ENCODE measurements around the gene PRKCA. TPM values are rescaled to one million over a fixed set of nuclear protein-coding genes. Genes with fewer than 3 reads are reported as not detected.
A peak's percentile ranks its signal among the peaks of the same experiment; 100 is the strongest.

The PRKCA gene
- total and polyA plus RNA-seq, 2 experiments from 2014 or later: 6.4 to 35.4 TPM

DNA sequence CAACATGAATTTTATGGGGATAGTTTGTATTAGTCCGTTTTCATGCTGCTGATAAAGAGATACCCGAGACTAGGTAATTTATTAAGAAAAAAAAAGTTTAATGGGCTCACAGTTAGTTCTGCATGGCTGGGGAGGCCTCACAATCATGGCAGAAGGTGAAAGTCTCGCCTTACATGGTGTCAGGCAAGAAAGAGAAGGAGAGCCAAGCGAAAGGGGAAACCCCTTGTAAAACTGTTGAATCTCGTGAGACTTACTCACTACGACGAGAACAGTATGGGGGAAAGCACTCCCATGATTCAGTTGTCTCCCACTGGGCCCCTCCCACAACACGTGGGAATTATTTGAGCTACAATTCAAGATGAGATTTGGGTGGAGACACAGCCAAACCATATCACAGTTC lies 181.5 kb downstream of the PRKCA start:
- no peak overlapping the region for H3K4me3 Mint-ChIP-seq
- no peaks in the 10 kb centered on the region for H3K79me2 ChIP-seq (replicated peaks; ENCODE audit: insufficient read depth)

DNA sequence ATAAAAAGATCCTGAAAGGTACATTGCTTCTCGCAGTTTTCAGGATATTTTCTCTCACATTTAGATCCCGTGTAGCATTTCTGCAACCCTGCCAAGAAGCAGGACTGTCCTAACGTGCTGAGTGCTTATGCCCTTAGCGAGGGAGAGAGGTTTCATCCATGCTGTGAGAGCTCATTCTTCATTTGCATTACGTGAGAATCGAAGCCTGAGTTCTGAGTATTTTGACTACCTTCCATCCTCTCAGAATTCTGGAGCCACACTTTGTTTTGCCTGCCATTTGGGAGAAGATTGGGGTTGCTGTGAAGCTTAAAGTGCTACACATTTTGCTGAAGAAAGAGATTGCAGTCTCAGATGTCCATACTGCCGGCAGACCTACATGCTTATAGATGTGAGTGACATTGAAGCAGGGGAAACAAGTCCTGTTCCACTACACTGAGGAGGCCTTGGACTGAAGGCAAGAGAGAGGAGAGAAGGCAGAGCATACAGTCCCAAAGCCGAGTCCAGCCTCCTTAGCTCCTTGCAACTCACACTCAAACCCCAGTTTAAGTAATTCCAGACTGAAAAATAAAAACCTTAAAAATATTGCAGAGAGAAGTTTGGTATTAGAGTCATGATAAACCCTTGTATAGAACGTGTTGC lies 183.0 kb downstream of the PRKCA start:
- H2AFZ ChIP-seq: no peak overlapping the region
- H3K4me3 Mint-ChIP-seq: no peak overlapping the region
- H3K79me2 ChIP-seq (replicated peaks; ENCODE audit: insufficient read depth): no peaks in the 10 kb centered on the region
- ATAC-seq: peak; percentile 85
- no peaks in the 10 kb centered on the region for H4K20me1 ChIP-seq (replicated peaks; ENCODE audit: insufficient read depth)
- DNase-seq (ENCODE audit: low spot score): peak; percentile 14
- no peaks in the 10 kb centered on the region; the same call in 1 of the 2 replicates for H3K9me2 ChIP-seq (ENCODE audit: insufficient read depth)
- no peak for TF ChIP-seq JUNB (IDR thresholded peaks at IDR 0.05; ENCODE audit: unreplicated experiment)
- H3K9me3 Mint-ChIP-seq: no peaks in the 10 kb centered on the region
- no peak overlapping the region for H3K27ac Mint-ChIP-seq
- no peaks in the 10 kb centered on the region for H3K27me3 Mint-ChIP-seq (ENCODE audit: insufficient read depth, low read depth, poor library complexity)
- no peaks in the 10 kb centered on the region for H3K36me3 Mint-ChIP-seq (ENCODE audit: low read depth)
- no peak overlapping the region for H3K4me3 ChIP-seq
- peak overlapping the region; percentile 66 for H3K4me2 ChIP-seq
- H3K27me3 ChIP-seq (ENCODE audit: insufficient read depth): no peaks in the 10 kb centered on the region
- H3K36me3 ChIP-seq (ENCODE audit: insufficient read depth): no peaks in the 10 kb centered on the region
- H3F3A ChIP-seq (replicated peaks; ENCODE audit: low read depth): no peaks in the 10 kb centered on the region
- no peak overlapping the region for H3K27ac ChIP-seq (ENCODE audit: low read depth)
- H3K4me1 ChIP-seq (ENCODE audit: insufficient read depth): peaks cover 10% of the 10 kb centered on the region
- H3K4me1 Mint-ChIP-seq: peaks cover 17% of the 10 kb centered on the region

More for the DNA sequence above, 181.5 kb downstream of the PRKCA start:
- DNase-seq (ENCODE audit: low spot score) (no peak), ATAC-seq (no peak)
- Histone ChIP-seq H3K36me3 (ENCODE audit: insufficient read depth) (no peaks in the 10 kb centered on the region), H3K9me2 (ENCODE audit: insufficient read depth) (no peaks in the 10 kb centered on the region; the same call in 1 of the 2 replicates), H3K27me3 (ENCODE audit: insufficient read depth) (no peaks in the 10 kb centered on the region), H2AFZ (no peak overlapping the region), H3F3A (replicated peaks; ENCODE audit: low read depth) (no peaks in the 10 kb centered on the region), H3K4me1 (ENCODE audit: insufficient read depth) (peaks cover 15% of the 10 kb centered on the region), H3K4me2 (no peak overlapping the region), H3K27ac (ENCODE audit: low read depth) (no peak overlapping the region), H4K20me1 (replicated peaks; ENCODE audit: insufficient read depth) (no peaks in the 10 kb centered on the region), H3K4me3 (no peak overlapping the region)
- H3K36me3 Mint-ChIP-seq (ENCODE audit: low read depth): no peaks in the 10 kb centered on the region
- no peak overlapping the region for H3K27ac Mint-ChIP-seq
- TF ChIP-seq ZNF114 (CRISPR knock-in tag; IDR thresholded peaks at IDR 0.05) (no peak), EZH2phosphoT487 (IDR thresholded peaks at IDR 0.05; ENCODE audit: unreplicated experiment) (no peak), ZNF331 (CRISPR knock-in tag; IDR thresholded peaks at IDR 0.05; ENCODE audit: low read depth) (no peak)
- TF ChIP-seq, protein P1, sequence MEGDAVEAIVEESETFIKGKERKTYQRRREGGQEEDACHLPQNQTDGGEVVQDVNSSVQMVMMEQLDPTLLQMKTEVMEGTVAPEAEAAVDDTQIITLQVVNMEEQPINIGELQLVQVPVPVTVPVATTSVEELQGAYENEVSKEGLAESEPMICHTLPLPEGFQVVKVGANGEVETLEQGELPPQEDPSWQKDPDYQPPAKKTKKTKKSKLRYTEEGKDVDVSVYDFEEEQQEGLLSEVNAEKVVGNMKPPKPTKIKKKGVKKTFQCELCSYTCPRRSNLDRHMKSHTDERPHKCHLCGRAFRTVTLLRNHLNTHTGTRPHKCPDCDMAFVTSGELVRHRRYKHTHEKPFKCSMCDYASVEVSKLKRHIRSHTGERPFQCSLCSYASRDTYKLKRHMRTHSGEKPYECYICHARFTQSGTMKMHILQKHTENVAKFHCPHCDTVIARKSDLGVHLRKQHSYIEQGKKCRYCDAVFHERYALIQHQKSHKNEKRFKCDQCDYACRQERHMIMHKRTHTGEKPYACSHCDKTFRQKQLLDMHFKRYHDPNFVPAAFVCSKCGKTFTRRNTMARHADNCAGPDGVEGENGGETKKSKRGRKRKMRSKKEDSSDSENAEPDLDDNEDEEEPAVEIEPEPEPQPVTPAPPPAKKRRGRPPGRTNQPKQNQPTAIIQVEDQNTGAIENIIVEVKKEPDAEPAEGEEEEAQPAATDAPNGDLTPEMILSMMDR (conservative IDR thresholded peaks at IDR 0.05; ENCODE audit: low read depth in 2 of 2): no peak
- H3K9me3 Mint-ChIP-seq: peaks cover 7% of the 10 kb centered on the region; the same call in 1 of the 3 replicates
- no peaks in the 10 kb centered on the region for H3K27me3 Mint-ChIP-seq (ENCODE audit: insufficient read depth, low read depth, poor library complexity)
- H3K4me1 Mint-ChIP-seq: peaks cover 20% of the 10 kb centered on the region

DNA sequence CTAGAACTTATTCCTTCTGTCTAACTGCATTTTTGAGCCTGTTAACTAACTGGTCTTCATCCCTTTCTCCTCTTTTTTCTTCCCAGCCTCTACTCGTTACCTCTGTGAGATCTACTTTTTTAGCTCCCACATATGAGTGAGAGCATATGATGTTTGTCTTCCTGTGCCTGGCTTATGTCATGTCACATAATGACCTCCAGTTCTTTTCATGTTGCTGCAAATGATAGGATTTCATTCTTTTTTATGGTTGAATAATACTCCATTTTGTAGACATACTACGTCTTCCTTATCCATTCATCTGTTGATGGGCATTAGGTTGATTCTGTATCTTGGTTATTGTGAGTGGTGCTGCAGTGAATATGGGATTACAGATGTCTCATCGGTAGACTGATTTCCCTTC lies 184.7 kb downstream of the PRKCA start:
- no peak overlapping the region for H3K4me3 Mint-ChIP-seq
- peaks cover 6% of the 10 kb centered on the region for H3K4me1 ChIP-seq (ENCODE audit: insufficient read depth)
- ATAC-seq: no peak
- TF ChIP-seq EZH2 (IDR thresholded peaks at IDR 0.05; ENCODE audit: low read depth, unreplicated experiment) (no peak), ZNF114 (CRISPR knock-in tag; IDR thresholded peaks at IDR 0.05) (no peak), ZNF331 (CRISPR knock-in tag; IDR thresholded peaks at IDR 0.05; ENCODE audit: low read depth) (no peak), POLR2AphosphoS5 (IDR thresholded peaks at IDR 0.05; ENCODE audit: low read depth) (no peak), CREB1 (CRISPR knock-in tag; IDR thresholded peaks at IDR 0.05; ENCODE audit: low read depth) (no peak), EZH2phosphoT487 (IDR thresholded peaks at IDR 0.05; ENCODE audit: unreplicated experiment) (no peak)
- TF ChIP-seq, protein P2, sequence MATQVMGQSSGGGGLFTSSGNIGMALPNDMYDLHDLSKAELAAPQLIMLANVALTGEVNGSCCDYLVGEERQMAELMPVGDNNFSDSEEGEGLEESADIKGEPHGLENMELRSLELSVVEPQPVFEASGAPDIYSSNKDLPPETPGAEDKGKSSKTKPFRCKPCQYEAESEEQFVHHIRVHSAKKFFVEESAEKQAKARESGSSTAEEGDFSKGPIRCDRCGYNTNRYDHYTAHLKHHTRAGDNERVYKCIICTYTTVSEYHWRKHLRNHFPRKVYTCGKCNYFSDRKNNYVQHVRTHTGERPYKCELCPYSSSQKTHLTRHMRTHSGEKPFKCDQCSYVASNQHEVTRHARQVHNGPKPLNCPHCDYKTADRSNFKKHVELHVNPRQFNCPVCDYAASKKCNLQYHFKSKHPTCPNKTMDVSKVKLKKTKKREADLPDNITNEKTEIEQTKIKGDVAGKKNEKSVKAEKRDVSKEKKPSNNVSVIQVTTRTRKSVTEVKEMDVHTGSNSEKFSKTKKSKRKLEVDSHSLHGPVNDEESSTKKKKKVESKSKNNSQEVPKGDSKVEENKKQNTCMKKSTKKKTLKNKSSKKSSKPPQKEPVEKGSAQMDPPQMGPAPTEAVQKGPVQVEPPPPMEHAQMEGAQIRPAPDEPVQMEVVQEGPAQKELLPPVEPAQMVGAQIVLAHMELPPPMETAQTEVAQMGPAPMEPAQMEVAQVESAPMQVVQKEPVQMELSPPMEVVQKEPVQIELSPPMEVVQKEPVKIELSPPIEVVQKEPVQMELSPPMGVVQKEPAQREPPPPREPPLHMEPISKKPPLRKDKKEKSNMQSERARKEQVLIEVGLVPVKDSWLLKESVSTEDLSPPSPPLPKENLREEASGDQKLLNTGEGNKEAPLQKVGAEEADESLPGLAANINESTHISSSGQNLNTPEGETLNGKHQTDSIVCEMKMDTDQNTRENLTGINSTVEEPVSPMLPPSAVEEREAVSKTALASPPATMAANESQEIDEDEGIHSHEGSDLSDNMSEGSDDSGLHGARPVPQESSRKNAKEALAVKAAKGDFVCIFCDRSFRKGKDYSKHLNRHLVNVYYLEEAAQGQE (IDR thresholded peaks at IDR 0.05; ENCODE audit: unreplicated experiment): no peak
- TF ChIP-seq, protein P1 (conservative IDR thresholded peaks at IDR 0.05; ENCODE audit: low read depth in 2 of 2): no peak
- TF ChIP-seq, protein P3, sequence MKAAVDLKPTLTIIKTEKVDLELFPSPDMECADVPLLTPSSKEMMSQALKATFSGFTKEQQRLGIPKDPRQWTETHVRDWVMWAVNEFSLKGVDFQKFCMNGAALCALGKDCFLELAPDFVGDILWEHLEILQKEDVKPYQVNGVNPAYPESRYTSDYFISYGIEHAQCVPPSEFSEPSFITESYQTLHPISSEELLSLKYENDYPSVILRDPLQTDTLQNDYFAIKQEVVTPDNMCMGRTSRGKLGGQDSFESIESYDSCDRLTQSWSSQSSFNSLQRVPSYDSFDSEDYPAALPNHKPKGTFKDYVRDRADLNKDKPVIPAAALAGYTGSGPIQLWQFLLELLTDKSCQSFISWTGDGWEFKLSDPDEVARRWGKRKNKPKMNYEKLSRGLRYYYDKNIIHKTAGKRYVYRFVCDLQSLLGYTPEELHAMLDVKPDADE (IDR thresholded peaks at IDR 0.05): no peak

More for the DNA sequence above, 184.7 kb downstream of the PRKCA start:
- DNase-seq (ENCODE audit: low spot score): no peak
- no peaks in the 10 kb centered on the region for H3K27me3 Mint-ChIP-seq (ENCODE audit: insufficient read depth, low read depth, poor library complexity)
- no peaks in the 10 kb centered on the region for H3K9me3 Mint-ChIP-seq
- Histone ChIP-seq H3K4me2 (no peak overlapping the region), H3K36me3 (ENCODE audit: insufficient read depth) (no peaks in the 10 kb centered on the region), H3K27ac (ENCODE audit: low read depth) (no peak overlapping the region), H3F3A (replicated peaks; ENCODE audit: low read depth) (no peaks in the 10 kb centered on the region), H3K27me3 (ENCODE audit: insufficient read depth) (no peaks in the 10 kb centered on the region), H2AFZ (no peak overlapping the region), H4K20me1 (replicated peaks; ENCODE audit: insufficient read depth) (no peaks in the 10 kb centered on the region), H3K4me3 (no peak overlapping the region), H3K9me2 (ENCODE audit: insufficient read depth) (no peaks in the 10 kb centered on the region), H3K79me2 (replicated peaks; ENCODE audit: insufficient read depth) (no peaks in the 10 kb centered on the region)
- no peaks in the 10 kb centered on the region for H3K36me3 Mint-ChIP-seq (ENCODE audit: low read depth)
- no peak overlapping the region for H3K27ac Mint-ChIP-seq
- H3K4me1 Mint-ChIP-seq: peaks cover 22% of the 10 kb centered on the region
